Epithelial cell of proximal tubule (primary cell): ENCODE measurements around the gene USP21. TPM values are rescaled to one million over a fixed set of nuclear protein-coding genes. Genes with fewer than 3 reads are reported as not detected.

Experiments
- DNase-seq: peaks from one replicate; pipeline ENCODE4 v3.0.0-alpha.2; 2011; ENCODE audit warnings: low read depth
- H3K4me3 ChIP-seq: 2 replicates; pipeline ENCODE4 v1.5.1; 2011; ENCODE audit warnings: low read depth, mild to moderate bottlenecking, low read length
- CTCF ChIP-seq: conservative IDR thresholded peaks from 2 replicates; pipeline ENCODE4 v1.5.1; 2012; ENCODE audit warnings: low read depth, mild to moderate bottlenecking, low read length
- total RNA-seq: library from RNA; depleted of rRNA; stranded (reverse); fragments of >200 nt; gene quantifications from 2 replicates; pipeline ENCODE4 v1.2.3, GENCODE V29; 2015

The USP21 gene
- total RNA-seq, 1 donor from 2014 or later: 20.6 TPM

GRCh38 chr1:161176468-161177111 is 17.3 kb downstream of the USP21 start:
- no peak for DNase-seq
- peak overlapping the region; percentile 73 for H3K4me3 ChIP-seq
- no peak for TF ChIP-seq CTCF

- peak within 1 kb of the TSS; percentile 73 for H3K4me3 ChIP-seq
- no peak for DNase-seq
- peak; percentile 17 for TF ChIP-seq CTCF
These were observed 18.0 kb downstream of the USP21 start, which contains the start of gene B4GALT3 for GRCh38 chr1:161177112-161177935. Gene B4GALT3, minus strand, starts transcription at chr1:161177507. Its CDS starts 1,447 bp downstream, at chr1:161176060.

- no peak for DNase-seq
- H3K4me3 ChIP-seq: peak overlapping the region; percentile 73
- no peak for TF ChIP-seq CTCF
These were observed 18.6 kb downstream of the USP21 start for GRCh38 chr1:161177936-161178244.

- no peak for DNase-seq
- no peak for TF ChIP-seq CTCF
- no peak overlapping the region for H3K4me3 ChIP-seq
These were observed 20.4 kb downstream of the USP21 start for GRCh38 chr1:161179698-161180097.

GRCh38 chr1:161180639-161181038 is 21.3 kb downstream of the USP21 start:
- TF ChIP-seq CTCF: peak; percentile 45
- no peak for DNase-seq
- no peak overlapping the region for H3K4me3 ChIP-seq

- no peak overlapping the region for H3K4me3 ChIP-seq
- no peak for DNase-seq
- no peak for TF ChIP-seq CTCF
These were observed 22.9 kb downstream of the USP21 start for GRCh38 chr1:161182214-161182613.
